ENCODE results near the gene C20orf202. TPM values are rescaled to one million over a fixed set of nuclear protein-coding genes. Genes with fewer than 3 reads are reported as not detected.

The C20orf202 gene
- total RNA-seq, 1 experiment from 2014 or later, result not detected

DNA sequence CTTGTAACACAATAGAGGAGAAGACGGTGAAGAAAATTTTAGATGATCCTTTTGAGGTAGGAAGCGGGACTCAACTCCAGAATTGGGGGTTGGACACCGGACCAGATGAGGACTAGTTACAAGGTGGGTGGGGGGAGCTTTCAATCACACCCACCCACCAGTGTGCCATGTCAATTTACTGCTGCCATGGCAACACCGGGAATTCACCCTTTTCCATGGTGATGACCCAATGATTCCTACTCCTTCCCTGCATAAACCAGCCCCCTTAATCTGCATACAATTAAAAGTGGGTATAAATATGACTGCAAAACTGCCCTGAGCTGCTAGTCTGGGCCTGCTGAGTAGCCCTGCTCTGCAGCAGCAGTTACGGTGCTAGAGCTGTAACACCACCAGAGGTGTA is 37.3 kb downstream of the C20orf202 start (continued):
- TF ChIP-seq, protein P1, sequence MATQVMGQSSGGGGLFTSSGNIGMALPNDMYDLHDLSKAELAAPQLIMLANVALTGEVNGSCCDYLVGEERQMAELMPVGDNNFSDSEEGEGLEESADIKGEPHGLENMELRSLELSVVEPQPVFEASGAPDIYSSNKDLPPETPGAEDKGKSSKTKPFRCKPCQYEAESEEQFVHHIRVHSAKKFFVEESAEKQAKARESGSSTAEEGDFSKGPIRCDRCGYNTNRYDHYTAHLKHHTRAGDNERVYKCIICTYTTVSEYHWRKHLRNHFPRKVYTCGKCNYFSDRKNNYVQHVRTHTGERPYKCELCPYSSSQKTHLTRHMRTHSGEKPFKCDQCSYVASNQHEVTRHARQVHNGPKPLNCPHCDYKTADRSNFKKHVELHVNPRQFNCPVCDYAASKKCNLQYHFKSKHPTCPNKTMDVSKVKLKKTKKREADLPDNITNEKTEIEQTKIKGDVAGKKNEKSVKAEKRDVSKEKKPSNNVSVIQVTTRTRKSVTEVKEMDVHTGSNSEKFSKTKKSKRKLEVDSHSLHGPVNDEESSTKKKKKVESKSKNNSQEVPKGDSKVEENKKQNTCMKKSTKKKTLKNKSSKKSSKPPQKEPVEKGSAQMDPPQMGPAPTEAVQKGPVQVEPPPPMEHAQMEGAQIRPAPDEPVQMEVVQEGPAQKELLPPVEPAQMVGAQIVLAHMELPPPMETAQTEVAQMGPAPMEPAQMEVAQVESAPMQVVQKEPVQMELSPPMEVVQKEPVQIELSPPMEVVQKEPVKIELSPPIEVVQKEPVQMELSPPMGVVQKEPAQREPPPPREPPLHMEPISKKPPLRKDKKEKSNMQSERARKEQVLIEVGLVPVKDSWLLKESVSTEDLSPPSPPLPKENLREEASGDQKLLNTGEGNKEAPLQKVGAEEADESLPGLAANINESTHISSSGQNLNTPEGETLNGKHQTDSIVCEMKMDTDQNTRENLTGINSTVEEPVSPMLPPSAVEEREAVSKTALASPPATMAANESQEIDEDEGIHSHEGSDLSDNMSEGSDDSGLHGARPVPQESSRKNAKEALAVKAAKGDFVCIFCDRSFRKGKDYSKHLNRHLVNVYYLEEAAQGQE (IDR thresholded peaks at IDR 0.05; ENCODE audit: low read depth), result no peak

DNA sequence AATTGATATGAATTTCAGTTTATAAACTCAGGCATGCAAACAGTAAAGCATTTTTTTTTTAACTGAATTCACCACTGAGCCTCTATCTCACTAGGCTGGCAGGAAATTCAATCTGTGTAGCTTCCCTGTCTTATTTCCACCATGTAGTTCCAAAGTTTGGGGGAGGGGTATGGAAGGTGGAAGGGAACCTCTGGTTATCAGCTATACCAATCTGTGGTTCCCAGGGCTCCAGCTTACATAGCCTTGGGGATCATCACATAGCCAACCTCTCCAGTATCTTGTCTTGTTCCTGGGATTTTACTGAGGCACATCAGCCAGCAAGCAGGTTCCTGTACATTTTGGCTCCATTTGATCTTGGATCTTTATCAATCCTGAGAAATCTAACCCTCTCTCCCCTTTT is 38.2 kb downstream of the C20orf202 start:
- CTCF ChIA-PET, result no interaction called here
- ATAC-seq, result no peak

DNA sequence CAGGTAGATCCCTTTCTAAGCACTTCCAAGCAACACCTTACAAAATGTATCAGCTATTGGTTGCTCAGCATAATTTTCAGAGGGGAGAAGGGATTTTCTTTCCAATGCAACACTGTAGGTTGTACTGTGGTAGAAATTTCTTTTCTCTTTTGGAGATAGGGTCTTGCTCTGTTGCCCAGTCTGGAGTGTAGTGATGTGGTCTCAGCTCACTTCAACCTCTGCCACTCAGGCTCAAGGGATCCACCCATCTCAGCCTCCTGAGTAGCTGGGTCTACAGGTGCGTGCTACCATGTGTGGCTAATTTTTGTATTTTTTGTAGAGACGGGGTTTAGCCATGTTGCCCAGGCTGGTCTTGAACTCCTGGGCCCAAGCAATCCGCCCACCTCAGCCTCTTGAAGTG is 38.8 kb downstream of the C20orf202 start:
- BruUV-seq (replicated peaks), result no TSS peak
- no peak overlapping the region for H3K9ac ChIP-seq (ENCODE audit: low read length)
- ChIA-PET RAD21 (ENCODE audit: low non-redundant PET in 1 of 2, low total read pairs in 2 of 2, uncharacterized antibody in 2 of 2, unreplicated experiment in 2 of 2) (no interaction called here), CTCF (no interaction called here), POLR2A (no interaction called here)
- DNase-seq (ENCODE audit: low read depth, low spot score) (no peak), ATAC-seq (no peak)
- H3K9me2 ChIP-seq (ENCODE audit: insufficient read depth), result no peaks in the 10 kb centered on the region
- H3K27ac ChIP-seq (ENCODE audit: low read depth, low read length), result no peak overlapping the region
- H3K4me2 ChIP-seq (ENCODE audit: low read length), result no peak overlapping the region
- H2AFZ ChIP-seq (ENCODE audit: low read depth, low read length, poor library complexity, severe bottlenecking), result no peak overlapping the region
- no peaks in the 10 kb centered on the region for H3K79me2 ChIP-seq (ENCODE audit: insufficient read depth, low read length)
- H3K27me3 ChIP-seq (ENCODE audit: insufficient read depth, low read length), result no peaks in the 10 kb centered on the region
- no peaks in the 10 kb centered on the region for H4K20me1 ChIP-seq (ENCODE audit: insufficient read depth)
- intact Hi-C loops (cut with micrococcal nuclease), result no loop called here
- H3K4me3 ChIP-seq (replicated peaks in 1 of 2; ENCODE audit: low read depth in 1 of 2, low read length in 2 of 2), result no peak overlapping the region
- no peaks in the 10 kb centered on the region for H3K36me3 ChIP-seq (ENCODE audit: control insufficient read depth in 1 of 2, insufficient read depth in 2 of 2, low read length in 2 of 2)
- H3K4me1 ChIP-seq (ENCODE audit: control insufficient read depth in 1 of 2, insufficient read depth in 2 of 2, low read length in 2 of 2), result no peaks in the 10 kb centered on the region
- no peaks in the 10 kb centered on the region for H3K9me3 ChIP-seq (ENCODE audit: control insufficient read depth in 1 of 2, insufficient read depth in 1 of 2, low read depth in 1 of 2, low read length in 2 of 2)
- TF ChIP-seq ZFX (IDR thresholded peaks at IDR 0.05) (no peak), YY1 (IDR thresholded peaks at IDR 0.05; ENCODE audit: extremely low read depth, insufficient replicate concordance, low read depth, low read length) (no peak), EGR1 (IDR thresholded peaks at IDR 0.05; ENCODE audit: low read depth) (no peak), JUND (IDR thresholded peaks at IDR 0.05) (no peak), POLR2A (IDR thresholded peaks at IDR 0.05; ENCODE audit: borderline replicate concordance, extremely low read depth, insufficient read depth, insufficient read length) (no peak), EZH2phosphoT487 (IDR thresholded peaks at IDR 0.05; ENCODE audit: borderline replicate concordance) (no peak), FOSL1 (IDR thresholded peaks at IDR 0.05; ENCODE audit: low read depth) (no peak), CBX3 (IDR thresholded peaks at IDR 0.05; ENCODE audit: low read depth) (no peak), POLR2AphosphoS5 (IDR thresholded peaks at IDR 0.05; ENCODE audit: low read depth, low read length) (no peak), EZH2 (IDR thresholded peaks at IDR 0.05) (no peak), ELF1 (IDR thresholded peaks at IDR 0.05; ENCODE audit: borderline replicate concordance, low read depth) (no peak), SRF (IDR thresholded peaks at IDR 0.05; ENCODE audit: low read depth) (no peak)
- TF ChIP-seq, protein P1 (IDR thresholded peaks at IDR 0.05; ENCODE audit: low read depth), result no peak

More for the DNA sequence above, 38.2 kb downstream of the C20orf202 start:
- intact Hi-C loops (cut with micrococcal nuclease), result no loop called here
- Histone ChIP-seq H3K4me2 (ENCODE audit: low read length) (no peak overlapping the region), H3K27ac (ENCODE audit: low read depth, low read length) (no peak overlapping the region), H3K27me3 (ENCODE audit: insufficient read depth, low read length) (no peaks in the 10 kb centered on the region), H3K79me2 (ENCODE audit: insufficient read depth, low read length) (no peaks in the 10 kb centered on the region), H3K9me2 (ENCODE audit: insufficient read depth) (no peaks in the 10 kb centered on the region), H2AFZ (ENCODE audit: low read depth, low read length, poor library complexity, severe bottlenecking) (no peak overlapping the region), H3K4me3 (replicated peaks in 1 of 2; ENCODE audit: low read depth in 1 of 2, low read length in 2 of 2) (no peak overlapping the region), H3K36me3 (ENCODE audit: control insufficient read depth in 1 of 2, insufficient read depth in 2 of 2, low read length in 2 of 2) (no peaks in the 10 kb centered on the region), H3K4me1 (ENCODE audit: control insufficient read depth in 1 of 2, insufficient read depth in 2 of 2, low read length in 2 of 2) (no peaks in the 10 kb centered on the region), H3K9me3 (ENCODE audit: control insufficient read depth in 1 of 2, insufficient read depth in 1 of 2, low read depth in 1 of 2, low read length in 2 of 2) (no peaks in the 10 kb centered on the region), H4K20me1 (ENCODE audit: insufficient read depth) (no peaks in the 10 kb centered on the region), H3K9ac (ENCODE audit: low read length) (no peak overlapping the region)
- no TSS peak for BruUV-seq (replicated peaks)
- TF ChIP-seq ZFX (IDR thresholded peaks at IDR 0.05), result no peak
- no peak for TF ChIP-seq ZNF274 (IDR thresholded peaks at IDR 0.05; ENCODE audit: low read depth, low read length)
- no peak for TF ChIP-seq RAD21 (IDR thresholded peaks at IDR 0.05; ENCODE audit: low read depth)
- POLR2A ChIA-PET, result no interaction called here
- RAD21 ChIA-PET (ENCODE audit: low non-redundant PET in 1 of 2, low total read pairs in 2 of 2, uncharacterized antibody in 2 of 2, unreplicated experiment in 2 of 2), result no interaction called here
- DNase-seq (ENCODE audit: low read depth, low spot score), result no peak

All from HCT116 (cell line).